ENCODE data around the gene CRAMP1.

DNA sequence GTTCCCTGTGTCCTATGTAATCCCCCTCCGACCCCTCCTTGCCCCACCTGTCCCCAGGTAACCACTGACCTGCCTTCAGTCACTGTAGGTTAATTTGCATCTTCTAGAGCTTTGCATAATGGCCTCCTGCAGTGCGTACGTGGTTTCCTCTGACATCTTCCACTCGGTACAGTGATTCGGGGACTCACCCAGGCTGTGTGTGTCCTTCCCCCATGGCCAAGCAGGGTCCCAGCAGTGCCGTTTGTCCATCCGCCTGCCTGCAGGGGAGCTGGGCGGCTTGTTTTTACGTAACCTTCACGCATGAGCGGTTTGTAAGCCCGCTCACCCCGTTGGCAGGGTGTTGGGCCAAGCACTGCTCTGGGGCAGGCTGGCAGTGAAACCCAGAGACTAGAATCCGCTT lies 101.8 kb downstream of the CRAMP1 start:
- TF ChIP-seq CTCF (IDR thresholded peaks at IDR 0.05) = no peak
- no peak for TF ChIP-seq POLR2A (IDR thresholded peaks at IDR 0.05)
